ENCODE data around the gene TRIP6. TPM values are rescaled to one million over a fixed set of nuclear protein-coding genes. Genes with fewer than 3 reads are reported as not detected.

TRIP6 gene
- total RNA-seq, 1 donor from 2014 or later, result 99.9 TPM

DNA sequence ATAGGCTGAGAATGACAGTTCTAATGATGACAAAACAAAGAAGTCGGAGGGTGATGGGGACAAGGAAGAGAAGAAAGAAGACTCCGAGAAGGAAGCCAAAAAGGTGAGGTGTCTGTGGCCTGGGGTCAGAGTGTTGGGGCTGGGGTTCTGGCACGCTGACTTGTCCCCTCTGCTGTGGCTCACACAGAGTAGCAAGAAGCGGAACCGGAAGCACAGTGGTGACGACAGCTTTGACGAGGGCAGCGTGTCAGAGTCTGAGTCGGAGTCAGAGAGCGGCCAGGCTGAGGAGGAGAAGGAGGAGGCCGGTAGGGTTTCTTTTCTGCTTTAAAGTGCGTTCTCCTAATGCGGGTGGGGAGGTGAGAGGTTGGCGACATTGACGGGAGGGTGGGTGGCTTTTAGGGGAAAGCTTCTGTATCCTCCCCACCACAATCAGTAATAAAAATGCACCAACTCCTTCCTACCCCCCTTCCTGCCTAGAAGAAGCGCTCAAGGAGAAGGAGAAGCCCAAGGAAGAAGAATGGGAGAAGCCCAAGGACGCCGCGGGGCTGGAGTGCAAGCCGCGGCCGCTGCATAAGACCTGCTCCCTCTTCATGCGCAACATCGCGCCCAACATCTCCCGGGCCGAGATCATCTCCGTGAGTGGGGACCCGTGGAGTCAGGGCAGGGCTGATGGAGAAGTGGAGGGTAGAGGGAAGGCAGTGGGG lies 17.7 kb downstream of the TRIP6 start:
- Histone ChIP-seq H3K9me3 (ENCODE audit: insufficient read depth, low read depth, low read length) (no peaks in the 10 kb centered on the region), H3K79me2 (ENCODE audit: insufficient read depth, low read length) (peaks cover 84% of the 10 kb centered on the region), H3K36me3 (ENCODE audit: insufficient read depth, low read length) (peaks cover 48% of the 10 kb centered on the region), H3K4me1 (ENCODE audit: insufficient read depth, low read length) (peaks cover 16% of the 10 kb centered on the region), H3K27ac (ENCODE audit: low read depth, low read length) (no peak overlapping the region), H3K4me3 (ENCODE audit: insufficient read depth, low read depth, low read length) (no peak overlapping the region), H3K9ac (ENCODE audit: low read length) (no peak overlapping the region), H4K20me1 (ENCODE audit: insufficient read depth, low read length) (peaks cover 77% of the 10 kb centered on the region), H3K27me3 (ENCODE audit: insufficient read depth, low read length) (no peaks in the 10 kb centered on the region), H2AFZ (ENCODE audit: low read depth, low read length) (no peak overlapping the region), H3K4me2 (ENCODE audit: low read length) (no peak overlapping the region)
- DNase-seq (ENCODE audit: low read depth) (no peak), FAIRE-seq (no peak)
- Mint-ChIP-seq H3K27me3 (ENCODE audit: low read depth, unreplicated experiment) (no peaks in the 10 kb centered on the region), H3K4me3 (ENCODE audit: unreplicated experiment) (no peak overlapping the region), H3K4me1 (ENCODE audit: low read depth, unreplicated experiment) (peaks cover 10% of the 10 kb centered on the region), H3K36me3 (ENCODE audit: low read depth, unreplicated experiment) (peaks cover 30% of the 10 kb centered on the region), H3K27ac (ENCODE audit: unreplicated experiment) (peak overlapping the region; percentile 80), H3K9me3 (ENCODE audit: unreplicated experiment) (peaks cover under 1% of the 10 kb centered on the region)
- no peak for TF ChIP-seq EZH2 (IDR thresholded peaks at IDR 0.05; ENCODE audit: insufficient read depth, low read length)
- no peak for TF ChIP-seq CTCF (IDR thresholded peaks at IDR 0.05; ENCODE audit: insufficient read depth, low read depth, low read length)

- no peak for FAIRE-seq
- Mint-ChIP-seq H3K27ac (ENCODE audit: unreplicated experiment) (no peak overlapping the region), H3K36me3 (ENCODE audit: low read depth, unreplicated experiment) (peaks cover 28% of the 10 kb centered on the region), H3K27me3 (ENCODE audit: low read depth, unreplicated experiment) (no peaks in the 10 kb centered on the region), H3K9me3 (ENCODE audit: unreplicated experiment) (no peaks in the 10 kb centered on the region), H3K4me1 (ENCODE audit: low read depth, unreplicated experiment) (peaks cover 12% of the 10 kb centered on the region), H3K4me3 (ENCODE audit: unreplicated experiment) (no peak overlapping the region)
- Histone ChIP-seq H3K9ac (ENCODE audit: low read length) (no peak overlapping the region), H3K4me2 (ENCODE audit: low read length) (no peak overlapping the region), H3K27me3 (ENCODE audit: insufficient read depth, low read length) (no peaks in the 10 kb centered on the region), H4K20me1 (ENCODE audit: insufficient read depth, low read length) (peaks cover 72% of the 10 kb centered on the region), H3K27ac (ENCODE audit: low read depth, low read length) (no peak overlapping the region), H3K36me3 (ENCODE audit: insufficient read depth, low read length) (peaks cover 45% of the 10 kb centered on the region), H3K4me1 (ENCODE audit: insufficient read depth, low read length) (peaks cover 22% of the 10 kb centered on the region), H3K79me2 (ENCODE audit: insufficient read depth, low read length) (peaks cover 77% of the 10 kb centered on the region), H3K9me3 (ENCODE audit: insufficient read depth, low read depth, low read length) (no peaks in the 10 kb centered on the region), H2AFZ (ENCODE audit: low read depth, low read length) (no peak overlapping the region), H3K4me3 (ENCODE audit: insufficient read depth, low read depth, low read length) (no peak overlapping the region)
- no peak for TF ChIP-seq EZH2 (IDR thresholded peaks at IDR 0.05; ENCODE audit: insufficient read depth, low read length)
- TF ChIP-seq CTCF (IDR thresholded peaks at IDR 0.05; ENCODE audit: insufficient read depth, low read depth, low read length), result no peak
- DNase-seq (ENCODE audit: low read depth), result no peak
These were observed 18.4 kb downstream of the TRIP6 start for GRCh38 chr7:100885440-100886141.

All from astrocyte (in vitro differentiated cells and primary cell).